H1 (cell line): ENCODE results near the gene SRRM4. TPM values are rescaled to one million over a fixed set of nuclear protein-coding genes. Genes with fewer than 3 reads are reported as not detected.

Experiments used
- CTCF ChIA-PET: fragments of 300-600 bp; sonication (Branson Sonifier 250); formaldehyde crosslinking; loops from one replicate; lab custom pipeline; 2021; ENCODE audit not compliant: partially characterized antibody; lab: Charles Lee
- POLR2A ChIA-PET: fragments of 300-600 bp; sonication (Branson Sonifier 250); formaldehyde crosslinking; loops from one replicate; lab custom pipeline; 2021; ENCODE audit warnings: inconsistent platforms; ENCODE audit not compliant: partially characterized antibody; lab: Charles Lee
- DNase-seq, 2 experiments: peaks; one replicate each; pipeline versions ENCODE4 v3.0.0 to v3.0.0-alpha.2; 2010 to 2022; ENCODE audit warnings: low spot score in 2 of 2, low read depth in 1 of 2, mixed read lengths in 1 of 2
- FAIRE-seq: peaks from 2 replicates; lab custom pipeline; 2011; peaks lifted over from hg19 to GRCh38; lab: Jason Lieb, UNC
- H2AFZ ChIP-seq: 2 replicates; pipeline ENCODE4 v1.8.1; 2012; ENCODE audit warnings: low read length, inconsistent platforms
- H2AK5ac ChIP-seq: 2 replicates; pipeline ENCODE4 v1.6.1; 2013; ENCODE audit warnings: low read depth, low read length
- H2BK120ac ChIP-seq: replicated peaks from 2 replicates; pipeline ENCODE3; 2013; ENCODE audit warnings: low read depth, low read length, inconsistent platforms
- H2BK12ac ChIP-seq: 2 replicates; pipeline ENCODE4 v1.6.1; 2013; ENCODE audit warnings: low read depth, low read length
- H2BK15ac ChIP-seq: 2 replicates; pipeline ENCODE4 v1.6.1; 2013; ENCODE audit warnings: low read length
- H2BK20ac ChIP-seq: 2 replicates; pipeline ENCODE4 v1.6.1; 2013; ENCODE audit warnings: low read length
- H2BK5ac ChIP-seq: 2 replicates; pipeline ENCODE4 v1.6.1; 2013; ENCODE audit warnings: low read depth, low read length
- H3K14ac ChIP-seq: 2 replicates; pipeline ENCODE4 v1.6.1; 2013; ENCODE audit warnings: inconsistent platforms; ENCODE audit not compliant: insufficient read length
- H3K18ac ChIP-seq: 2 replicates; pipeline ENCODE4 v1.6.1; 2013; ENCODE audit warnings: low read length; ENCODE audit errors: extremely low read depth
- H3K23ac ChIP-seq: 2 replicates; pipeline ENCODE4 v1.6.1; 2013; ENCODE audit warnings: inconsistent platforms; ENCODE audit not compliant: insufficient read length
- H3K23me2 ChIP-seq: 2 replicates; pipeline ENCODE4 v1.6.1; 2013; ENCODE audit warnings: low read depth, low read length
- H3K27ac ChIP-seq: 2 replicates; pipeline ENCODE4 v1.6.1; 2011; ENCODE audit warnings: low read depth, low read length, inconsistent platforms
- H3K27me3 ChIP-seq, 4 experiments: replicated peaks in 1 of 4; 1 replicate in 1 of 4; 2 replicates in 3 of 4; pipeline versions ENCODE4 v1.6.1 to v1.8.1; 2011 to 2013; ENCODE audit warnings: low read length in 3 of 4, mild to moderate bottlenecking in 3 of 4, inconsistent platforms in 2 of 4, mixed read lengths in 2 of 4, moderate library complexity in 1 of 4; ENCODE audit not compliant: control insufficient read depth in 3 of 4, insufficient read depth in 3 of 4; ENCODE audit errors: extremely low read depth in 1 of 4
- H3K36me3 ChIP-seq, 4 experiments: 2 replicates each; pipeline versions ENCODE4 v1.6.1 to v1.8.1; 2011 to 2013; ENCODE audit warnings: mild to moderate bottlenecking in 4 of 4, low read length in 3 of 4, moderate library complexity in 2 of 4, control low read depth in 1 of 4, inconsistent platforms in 1 of 4; ENCODE audit not compliant: insufficient read depth in 4 of 4, control insufficient read depth in 2 of 4
- H3K4ac ChIP-seq: replicated peaks from 2 replicates; pipeline ENCODE3; 2013; ENCODE audit warnings: low read length, low read depth, mixed read lengths, inconsistent platforms; ENCODE audit not compliant: insufficient read length
- H3K4me1 ChIP-seq, 4 experiments: replicated peaks in 1 of 4; 1 replicate in 1 of 4; 2 replicates in 3 of 4; pipeline versions ENCODE4 v1.6.1 to v1.8.1; 2011 to 2013; ENCODE audit warnings: low read length in 3 of 4, inconsistent platforms in 2 of 4, mixed read lengths in 1 of 4; ENCODE audit not compliant: insufficient read depth in 4 of 4, control insufficient read depth in 3 of 4
- H3K4me2 ChIP-seq, 2 experiments: 2 replicates each; pipeline versions ENCODE4 v1.6.1 to v1.8.1; 2011 to 2013; ENCODE audit warnings: low read depth in 2 of 2, low read length in 2 of 2, control low read depth in 1 of 2, inconsistent platforms in 1 of 2, mild to moderate bottlenecking in 1 of 2; ENCODE audit not compliant: insufficient read depth in 1 of 2
- H3K4me3 ChIP-seq, 4 experiments: fragments of 200-600, 300-600 bp in 1 of 4; sonication (generic), shearing (Covaris generic), sonication (Bioruptor Twin) in 1 of 4; 2 replicates each; pipeline versions ENCODE4 v1.5.1 to v1.8.1; 2011 to 2016; ENCODE audit warnings: low read length in 4 of 4, low read depth in 3 of 4, control low read depth in 2 of 4, inconsistent platforms in 2 of 4, mild to moderate bottlenecking in 2 of 4, mixed read lengths in 1 of 4, moderate library complexity in 1 of 4; ENCODE audit not compliant: insufficient read depth in 2 of 4; ENCODE audit errors: extremely low read depth in 1 of 4
- H3K56ac ChIP-seq: replicated peaks from 2 replicates; pipeline ENCODE3; 2013; ENCODE audit warnings: low read depth, mild to moderate bottlenecking, mixed read lengths, low read length, inconsistent platforms; ENCODE audit not compliant: insufficient read length
- H3K79me1 ChIP-seq: 2 replicates; pipeline ENCODE4 v1.6.1; 2013; ENCODE audit warnings: low read depth, low read length, control low read depth
- H3K79me2 ChIP-seq, 2 experiments: 2 replicates each; pipeline versions ENCODE4 v1.6.1 to v1.8.1; 2012 to 2013; ENCODE audit warnings: low read length in 2 of 2, mild to moderate bottlenecking in 2 of 2, inconsistent platforms in 1 of 2; ENCODE audit not compliant: insufficient read depth in 2 of 2, control insufficient read depth in 1 of 2
- H3K9ac ChIP-seq, 4 experiments: replicated peaks in 1 of 4; 1 replicate in 1 of 4; 2 replicates in 3 of 4; pipeline versions ENCODE4 v1.6.1 to v1.8.1; 2011 to 2013; ENCODE audit warnings: low read depth in 3 of 4, low read length in 3 of 4, control low read depth in 2 of 4, mild to moderate bottlenecking in 2 of 4, moderate library complexity in 2 of 4, inconsistent platforms in 1 of 4; ENCODE audit errors: extremely low read depth in 1 of 4
- H3K9me3 ChIP-seq, 2 experiments: 2 replicates each; pipeline versions ENCODE4 v1.6.1 to v1.8.1; 2012 to 2013; ENCODE audit warnings: mild to moderate bottlenecking in 2 of 2, moderate library complexity in 2 of 2, control low read depth in 1 of 2, inconsistent platforms in 1 of 2, low read depth in 1 of 2, low read length in 1 of 2, mixed read lengths in 1 of 2; ENCODE audit not compliant: insufficient read depth in 2 of 2
- H4K20me1 ChIP-seq, 2 experiments: replicated peaks in 1 of 2; 2 replicates each; pipeline versions ENCODE3 to v1.8.1; 2011 to 2013; ENCODE audit warnings: inconsistent platforms in 2 of 2, low read length in 2 of 2, mild to moderate bottlenecking in 1 of 2; ENCODE audit not compliant: insufficient read depth in 2 of 2, control insufficient read depth in 1 of 2
- H4K5ac ChIP-seq: 2 replicates; pipeline ENCODE4 v1.6.1; 2013; ENCODE audit warnings: low read length, low read depth, mixed read lengths, inconsistent platforms; ENCODE audit not compliant: insufficient read length
- H4K8ac ChIP-seq: 2 replicates; pipeline ENCODE4 v1.8.0; 2013; ENCODE audit warnings: mild to moderate bottlenecking, moderate library complexity, low read length, inconsistent platforms; ENCODE audit not compliant: insufficient read depth; ENCODE audit errors: extremely low read depth
- H4K91ac ChIP-seq: replicated peaks from 2 replicates; pipeline ENCODE3; 2013; ENCODE audit warnings: low read length, mixed read lengths, inconsistent platforms; ENCODE audit not compliant: insufficient read length
- GABPA ChIP-seq: IDR thresholded peaks from 2 replicates; pipeline ENCODE4 v1.6.1; 2011; ENCODE audit warnings: mild to moderate bottlenecking, low read length, moderate library complexity, borderline replicate concordance; ENCODE audit not compliant: insufficient read depth
- KDM4A ChIP-seq: IDR thresholded peaks from one replicate; pipeline ENCODE4 v1.7.1; 2012; ENCODE audit warnings: low read depth, mild to moderate bottlenecking, moderate library complexity, low read length, inconsistent platforms; ENCODE audit not compliant: severe bottlenecking
- WGBS, 2 experiments: shearing (Covaris generic) in 1 of 2; methylation state at CpG; one replicate each; pipeline versions ENCODE4 v1.1.6 to v1.1.7; 2013 to 2015; ENCODE audit warnings: low lambda C conversion rate in 2 of 2, mixed read lengths in 2 of 2, inconsistent platforms in 1 of 2, low coverage in 1 of 2, missing lambda C conversion rate in 1 of 2; ENCODE audit not compliant: insufficient replicate concordance in 2 of 2, insufficient coverage in 1 of 2, insufficient read length in 1 of 2; ENCODE audit errors: extremely low coverage in 1 of 2, missing lambda C conversion rate in 1 of 2; 5-methylcytosine and 5-hydroxymethylcytosine counted together
- polyA plus RNA-seq, 7 experiments: library from polyadenylated mRNA; depleted of rRNA in 3 of 7; stranded (reverse) in 5 of 7; unstranded in 2 of 7; fragments of >200 nt in 5 of 7; fragments of 200-250 nt in 2 of 7; gene quantifications; 1 replicate in 5 of 7; 2 replicates in 1 of 7; 4 replicates in 1 of 7; pipeline versions ENCODE4 v1.2.1 to v1.2.3, GENCODE V29; 2011 to 2013; ENCODE audit warnings: missing spikeins in 2 of 7, mixed read lengths in 2 of 7
- total RNA-seq: library from RNA; stranded (reverse); fragmentation: NEBNext Ultra II Directional; extraction: Animal tissue kit (Norgen Biotek cat#: 25700); gene quantifications from 2 replicates; pipeline ENCODE4 v1.2.1, GENCODE V29; 2021

SRRM4 gene
- total and polyA plus RNA-seq, 2 of the 8 experiments (the other 6 are each of a cell fraction or from before 2014, with no cell fraction given), result 0.53 to 1.1 TPM

DNA sequence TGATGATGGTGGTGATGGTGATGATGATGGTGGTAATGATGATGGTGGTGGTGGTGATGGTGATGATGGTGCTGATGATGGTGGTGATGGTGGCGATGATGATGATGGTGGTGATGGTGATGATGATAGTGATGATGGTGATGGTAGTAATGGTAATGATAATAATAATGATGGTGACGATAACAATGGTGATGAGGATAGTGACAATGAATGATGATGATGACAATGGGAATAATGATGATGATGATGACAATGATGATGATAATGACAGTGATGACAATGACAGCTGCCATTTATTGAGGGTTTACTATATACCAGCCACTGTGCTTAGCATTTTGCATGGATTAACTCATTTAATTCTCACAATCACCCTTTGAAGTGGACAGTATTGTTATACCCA, 94.6 kb downstream of the SRRM4 start:
- peaks cover 0 to 1% (median 0%) of the 10 kb centered on the region in 4 experiments; a peak in 1 of 7 replicates for H3K27me3 ChIP-seq
- H4K5ac ChIP-seq, result no peak overlapping the region
- H2AK5ac ChIP-seq, result peak overlapping the region; percentile 78; the same call in 1 of the 2 replicates
- H2BK20ac ChIP-seq, result no peak overlapping the region
- H3K4me3 ChIP-seq, result no peak overlapping the region
- H3K23me2 ChIP-seq, result peaks cover 8% of the 10 kb centered on the region; the same call in 1 of the 2 replicates
- H3K14ac ChIP-seq, result no peak overlapping the region
- no peak overlapping the region for H3K9ac ChIP-seq
- H3K23ac ChIP-seq, result no peak overlapping the region
- TF ChIP-seq GABPA (no peak), KDM4A (no peak)
- H3K9me3 ChIP-seq, result no peaks in the 10 kb centered on the region
- no peak overlapping the region for H2BK5ac ChIP-seq
- no peak overlapping the region for H3K4ac ChIP-seq
- peaks cover 0 to 4% of the 10 kb centered on the region in 2 experiments for H4K20me1 ChIP-seq
- FAIRE-seq (no peak), DNase-seq (no peak)
- H2BK120ac ChIP-seq, result no peak overlapping the region
- H2BK15ac ChIP-seq, result no peak overlapping the region
- no peak overlapping the region for H3K27ac ChIP-seq
- H4K8ac ChIP-seq, result no peak overlapping the region
- H2AFZ ChIP-seq, result no peak overlapping the region
- no peak overlapping the region for H2BK12ac ChIP-seq
- H3K4me2 ChIP-seq, result no peak overlapping the region
- CTCF ChIA-PET, result no interaction called here
- WGBS, 2 experiments, result 92% methylated on average over 2 of the region's 2 CpGs; no CpG with 5 or more reads in 1 of the 2 experiments
- H3K18ac ChIP-seq, result no peak overlapping the region
- no peaks in the 10 kb centered on the region for H3K4me1 ChIP-seq
- H3K79me2 ChIP-seq, result no peaks in the 10 kb centered on the region
- no peaks in the 10 kb centered on the region for H3K36me3 ChIP-seq
- H4K91ac ChIP-seq, result no peak overlapping the region
- no peaks in the 10 kb centered on the region for H3K79me1 ChIP-seq
- peak overlapping the region; percentile 83 for H3K56ac ChIP-seq
- POLR2A ChIA-PET, result no interaction called here
